DOHH2 (cell line): Measurements from ENCODE around the gene P3H1.

ENCODE experiments used
- H3F3A ChIP-seq: fragments of 200-600 bp; sonication (generic), shearing (Covaris generic); 2 replicates; pipeline ENCODE4 v1.6.0; 2016; ENCODE audit warnings: antibody characterized with exemption, mild to moderate bottlenecking; ENCODE audit not compliant: control insufficient read depth, insufficient read depth
- H3K27ac ChIP-seq: fragments of 200-600 bp; sonication (generic); 2 replicates; pipeline ENCODE4 v1.5.1; 2014; ENCODE audit warnings: low read depth, mild to moderate bottlenecking, low read length, moderate library complexity
- H3K27me3 ChIP-seq: fragments of 200-600 bp; sonication (generic); 2 replicates; pipeline ENCODE4 v1.6.1; 2014; ENCODE audit warnings: mild to moderate bottlenecking, low read length, mixed read lengths; ENCODE audit not compliant: control insufficient read depth
- H3K36me3 ChIP-seq: fragments of 200-600 bp; sonication (generic); 2 replicates; pipeline ENCODE4 v1.6.1; 2014; ENCODE audit warnings: mild to moderate bottlenecking, low read length, moderate library complexity, mixed read lengths; ENCODE audit not compliant: control insufficient read depth
- H3K4me1 ChIP-seq: fragments of 200-600 bp; sonication (generic); 2 replicates; pipeline ENCODE4 v1.6.1; 2014; ENCODE audit warnings: mild to moderate bottlenecking, low read length, mixed read lengths; ENCODE audit not compliant: control insufficient read depth
- H3K4me2 ChIP-seq: fragments of 200-600 bp; sonication (generic); 2 replicates; pipeline ENCODE4 v1.6.0; 2014; ENCODE audit warnings: mild to moderate bottlenecking, low read length, moderate library complexity
- H3K4me3 ChIP-seq: fragments of 200-600 bp; sonication (generic); 2 replicates; pipeline ENCODE4 v1.5.1; 2014; ENCODE audit warnings: mild to moderate bottlenecking, low read length, mixed read lengths
- H3K79me2 ChIP-seq: fragments of 200-600 bp; sonication (generic); 2 replicates; pipeline ENCODE4 v1.6.1; 2014; ENCODE audit warnings: mild to moderate bottlenecking, low read length, mixed read lengths; ENCODE audit not compliant: control insufficient read depth
- H3K9me2 ChIP-seq: fragments of 200-600 bp; sonication (generic); replicated peaks from 2 replicates; pipeline ENCODE4 v1.6.1; 2014; ENCODE audit warnings: mild to moderate bottlenecking, low read length, mixed read lengths; ENCODE audit not compliant: control insufficient read depth
- H3K9me3 ChIP-seq: fragments of 200-600 bp; sonication (generic); 2 replicates; pipeline ENCODE4 v1.6.1; 2014; ENCODE audit warnings: antibody characterized with exemption, low read length, mixed read lengths; ENCODE audit not compliant: control insufficient read depth, insufficient read depth
- H4K20me1 ChIP-seq: fragments of 200-600 bp; sonication (generic); 2 replicates; pipeline ENCODE4 v1.6.0; 2014; ENCODE audit warnings: low read depth, mild to moderate bottlenecking, antibody characterized with exemption, low read length, moderate library complexity; ENCODE audit not compliant: control insufficient read depth, insufficient read depth
- CTCF ChIP-seq: fragments of 200-600 bp; sonication (generic); IDR thresholded peaks from one replicate; pipeline ENCODE4 v1.5.1; 2014; ENCODE audit warnings: antibody characterized with exemption, mild to moderate bottlenecking, low read depth, low read length; ENCODE audit not compliant: poor library complexity, severe bottlenecking
- EZH2phosphoT487 ChIP-seq: fragments of 200-600 bp; sonication (generic); IDR thresholded peaks from 2 replicates; pipeline ENCODE4 v1.6.1; 2017; ENCODE audit warnings: borderline replicate concordance, mild to moderate bottlenecking, antibody characterized with exemption, low read length, moderate library complexity, mixed read lengths

P3H1 gene

DNA sequence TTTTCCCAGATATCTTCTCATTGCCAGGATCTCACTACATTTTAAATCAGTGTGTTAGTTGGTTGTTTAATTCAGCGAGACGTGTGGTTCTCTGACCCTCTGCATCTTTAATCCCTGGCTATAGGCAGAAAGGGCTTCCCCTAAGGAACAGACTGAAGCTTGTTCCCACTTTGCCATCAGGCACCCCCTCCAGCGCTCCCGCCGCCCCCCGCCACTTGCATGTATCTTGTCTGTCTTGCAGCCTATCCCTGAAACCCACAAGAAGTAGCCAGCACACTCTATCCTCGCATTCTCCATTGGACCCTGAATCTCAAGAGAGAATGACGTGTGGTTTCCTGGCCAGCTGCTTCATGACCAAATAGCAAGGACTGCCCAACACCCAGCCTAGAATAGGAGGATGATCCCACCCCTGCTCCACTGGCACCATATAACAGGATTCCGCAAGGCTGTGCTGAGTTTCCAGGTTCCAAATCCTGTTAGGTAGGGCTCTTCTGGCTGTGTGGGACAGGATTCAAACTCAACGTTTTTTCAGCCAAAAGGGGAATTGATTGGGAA is 34.6 kb downstream of the P3H1 start:
- Histone ChIP-seq H3F3A (no peaks in the 10 kb centered on the region), H3K36me3 (no peaks in the 10 kb centered on the region), H3K4me1 (peaks cover 7% of the 10 kb centered on the region), H3K9me2 (no peaks in the 10 kb centered on the region), H3K4me2 (no peak overlapping the region), H3K27ac (no peak overlapping the region), H3K4me3 (no peak overlapping the region), H3K27me3 (no peaks in the 10 kb centered on the region), H3K79me2 (no peaks in the 10 kb centered on the region), H3K9me3 (no peaks in the 10 kb centered on the region), H4K20me1 (no peaks in the 10 kb centered on the region)
- no peak for TF ChIP-seq EZH2phosphoT487
- no peak for TF ChIP-seq CTCF

GRCh38 chr1:42731585-42731984 is 35.2 kb downstream of the P3H1 start:
- TF ChIP-seq CTCF (no peak), EZH2phosphoT487 (no peak)
- H3K4me2 ChIP-seq = no peak overlapping the region
- H3K4me1 ChIP-seq = 0 out of 2 replicates have a peak, but pooled peaks cover 2% of the 10 kb centered on the region
- no peaks in the 10 kb centered on the region for H4K20me1 ChIP-seq
- no peak overlapping the region for H3K4me3 ChIP-seq
- H3K36me3 ChIP-seq = no peaks in the 10 kb centered on the region
- H3K27ac ChIP-seq = no peak overlapping the region
- H3K27me3 ChIP-seq = no peaks in the 10 kb centered on the region
- H3K9me2 ChIP-seq = no peaks in the 10 kb centered on the region
- no peaks in the 10 kb centered on the region for H3K9me3 ChIP-seq
- H3K79me2 ChIP-seq = no peaks in the 10 kb centered on the region
- no peaks in the 10 kb centered on the region for H3F3A ChIP-seq

DNA sequence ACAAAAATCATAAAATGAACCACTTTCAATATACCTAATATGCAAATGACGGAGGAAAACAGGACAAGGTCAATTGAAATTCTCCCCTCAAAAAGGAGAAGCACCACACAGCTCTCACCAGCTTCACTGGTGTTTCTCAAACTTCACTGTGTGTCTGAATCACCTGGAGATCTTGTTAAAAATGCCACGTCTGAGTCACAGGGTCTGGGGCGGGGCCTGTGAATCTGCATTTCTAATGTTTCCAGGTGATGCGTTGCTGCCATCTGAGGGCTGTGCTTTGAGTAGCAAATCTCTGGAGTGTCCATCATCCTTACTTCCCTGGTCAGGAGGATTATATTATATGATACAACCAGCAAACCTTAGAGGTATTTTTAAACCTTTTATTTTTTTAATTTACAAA is 35.8 kb downstream of the P3H1 start:
- Histone ChIP-seq H3K79me2 (no peaks in the 10 kb centered on the region), H4K20me1 (no peaks in the 10 kb centered on the region), H3K27me3 (no peaks in the 10 kb centered on the region), H3K4me2 (no peak overlapping the region), H3K9me3 (no peaks in the 10 kb centered on the region), H3K36me3 (no peaks in the 10 kb centered on the region), H3K4me3 (no peak overlapping the region), H3K4me1 (0 out of 2 replicates have a peak, but pooled peaks cover 2% of the 10 kb centered on the region), H3F3A (no peaks in the 10 kb centered on the region), H3K27ac (no peak overlapping the region), H3K9me2 (no peaks in the 10 kb centered on the region)
- TF ChIP-seq EZH2phosphoT487 (no peak), CTCF (peak; percentile 21)
